GM18505 (cell line): ENCODE results near the gene TMCC1.

Experiments used
- ATAC-seq: cut with Tn5 transposase; IDR thresholded peaks from one replicate; pipeline ENCODE4 v1.9.1; 2021; ENCODE audit not compliant: unreplicated experiment
- POLR2A ChIP-seq: IDR thresholded peaks from 4 replicates; pipeline ENCODE4 v1.6.1; 2011; ENCODE audit warnings: borderline replicate concordance; ENCODE audit not compliant: insufficient read depth, insufficient read length; ENCODE audit errors: extremely low read depth

Gene TMCC1

DNA sequence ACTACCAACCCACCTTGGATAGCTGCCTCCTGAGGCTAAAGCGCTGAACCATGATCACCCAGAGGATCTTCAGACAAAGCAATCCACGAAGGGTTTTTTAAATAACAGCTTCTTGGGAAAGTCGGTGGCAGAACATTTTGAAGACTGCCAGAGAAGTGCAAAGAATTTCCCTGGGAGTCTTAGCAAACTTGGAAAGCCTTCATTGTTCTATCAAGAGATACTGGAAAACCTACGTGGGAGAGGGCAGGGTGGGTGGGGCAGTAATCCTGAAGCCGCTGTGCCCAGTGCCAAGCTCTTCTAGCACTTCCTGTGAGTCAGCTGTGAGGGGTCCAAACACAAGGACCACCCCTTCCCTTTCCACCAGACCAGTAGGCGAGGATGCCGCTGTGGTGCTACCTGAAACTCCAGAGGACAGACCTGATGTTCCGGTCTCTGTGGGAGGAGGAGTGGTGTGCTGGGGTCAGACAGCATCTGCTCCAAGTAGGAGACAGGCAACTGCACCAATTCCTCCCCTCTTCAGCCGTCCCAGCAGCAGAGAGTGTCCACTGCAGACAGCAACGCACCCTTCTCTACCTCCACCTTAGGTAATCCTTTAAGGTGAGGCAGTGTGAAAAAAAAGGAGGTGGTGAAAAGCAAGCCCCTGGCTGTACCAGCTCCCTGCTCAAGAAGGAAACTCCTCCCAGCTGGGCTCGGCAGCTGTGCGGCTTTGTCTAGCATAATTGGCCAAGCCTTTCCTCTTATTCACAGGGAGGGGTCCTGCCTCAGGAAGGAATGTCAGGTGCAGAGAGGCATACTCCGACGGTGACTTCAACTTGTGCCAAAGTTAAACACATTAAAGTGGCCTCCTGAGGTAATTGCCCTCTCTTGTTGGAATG lies 99.0 kb downstream of the TMCC1 start:
- no peak for TF ChIP-seq POLR2A
- ATAC-seq = no peak

DNA sequence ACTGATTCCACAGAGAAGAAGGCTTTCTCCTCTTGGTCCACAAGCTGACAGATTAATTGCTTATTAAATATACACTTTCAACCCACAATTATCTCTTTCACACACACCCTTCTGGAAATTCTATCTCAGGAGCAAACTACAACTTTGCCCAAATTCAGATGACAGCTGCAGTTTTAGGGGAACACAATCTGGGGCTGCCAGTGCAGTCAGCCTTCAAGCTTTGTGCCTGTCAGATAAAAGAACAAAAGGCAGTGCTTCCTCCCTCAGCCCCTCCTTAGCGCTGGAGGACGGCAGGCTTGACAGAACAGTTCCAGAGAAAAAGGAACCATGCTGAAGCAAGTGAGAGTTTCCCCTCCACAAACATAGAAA lies 99.6 kb downstream of the TMCC1 start:
- no peak for ATAC-seq

DNA sequence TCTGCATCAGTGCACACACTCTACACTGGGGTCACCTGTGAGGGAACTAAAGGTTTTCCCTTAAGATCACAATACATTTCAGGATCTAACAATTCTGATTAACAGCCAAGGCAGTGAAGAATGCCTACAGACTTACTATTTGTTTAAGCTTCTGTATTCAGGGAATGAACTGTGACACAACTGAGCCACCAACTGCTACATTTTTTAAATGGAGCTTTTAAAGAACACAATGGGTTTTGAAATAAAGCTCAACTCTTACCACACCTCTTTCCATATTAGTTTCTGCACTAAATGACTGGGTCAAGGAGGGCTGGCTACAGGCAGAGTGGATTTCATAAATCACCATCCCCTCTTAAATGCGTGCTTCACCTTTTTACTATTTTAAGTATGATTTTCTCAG lies 100.2 kb downstream of the TMCC1 start:
- ATAC-seq = no peak
- no peak for TF ChIP-seq POLR2A

More for the DNA sequence above, 99.6 kb downstream of the TMCC1 start:
- no peak for TF ChIP-seq POLR2A

DNA sequence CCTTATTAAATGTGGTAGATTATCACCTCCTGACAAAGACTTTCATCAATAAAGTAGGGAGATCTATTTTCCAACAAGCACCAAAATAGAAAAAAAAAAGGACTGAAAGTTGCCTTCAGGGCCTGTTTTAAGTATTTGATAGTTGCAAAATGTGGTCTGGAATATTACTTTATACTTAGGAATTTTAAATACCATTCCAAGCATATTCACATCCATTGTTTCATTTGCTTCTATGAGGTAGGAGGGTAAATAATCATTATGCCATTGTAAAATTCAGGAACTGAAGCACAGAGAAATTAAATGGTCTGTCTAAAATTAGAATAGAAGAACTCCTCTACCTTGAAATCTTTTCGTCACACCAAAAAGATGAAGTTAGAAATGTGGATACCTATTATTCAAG lies 110.0 kb downstream of the TMCC1 start:
- ATAC-seq = no peak
- no peak for TF ChIP-seq POLR2A

DNA sequence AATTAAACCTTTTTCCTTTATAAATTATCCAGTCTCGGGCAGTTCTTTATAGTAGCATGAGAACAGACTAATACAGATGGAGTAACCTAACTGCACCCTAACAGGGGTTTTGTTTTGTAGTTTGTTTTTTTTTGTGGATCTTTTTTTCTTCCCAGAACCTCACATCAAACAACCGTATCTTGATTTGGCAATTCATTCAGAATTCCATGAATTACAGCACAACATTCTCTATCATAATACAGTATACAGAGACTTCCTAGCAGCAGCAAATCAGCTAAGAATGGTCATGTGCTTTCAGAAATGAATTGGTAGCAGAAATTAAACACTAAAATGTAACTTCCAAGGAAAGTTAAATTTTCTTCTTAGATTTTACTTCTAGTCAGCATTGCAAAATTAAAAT lies 114.6 kb downstream of the TMCC1 start:
- TF ChIP-seq POLR2A = no peak
- no peak for ATAC-seq

DNA sequence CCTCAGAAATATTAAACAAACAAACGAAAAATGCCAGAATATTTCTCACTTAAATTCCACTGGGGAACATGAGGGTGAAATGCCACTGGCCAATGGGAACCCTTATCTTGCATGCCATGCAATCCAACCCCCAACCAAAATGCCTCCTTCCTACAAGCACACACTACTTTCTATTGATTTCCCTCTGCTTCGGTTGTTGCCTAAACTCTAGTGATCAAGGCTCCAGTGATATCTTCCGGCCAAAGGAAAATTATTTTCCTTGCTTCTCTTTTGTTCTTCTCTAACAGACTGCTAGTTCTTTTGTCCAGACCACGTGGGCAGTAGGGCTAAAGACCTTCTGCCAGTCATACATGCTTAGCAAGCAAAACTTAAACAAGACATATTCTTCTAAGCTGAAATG lies 115.7 kb downstream of the TMCC1 start:
- TF ChIP-seq POLR2A = no peak
- ATAC-seq = no peak

DNA sequence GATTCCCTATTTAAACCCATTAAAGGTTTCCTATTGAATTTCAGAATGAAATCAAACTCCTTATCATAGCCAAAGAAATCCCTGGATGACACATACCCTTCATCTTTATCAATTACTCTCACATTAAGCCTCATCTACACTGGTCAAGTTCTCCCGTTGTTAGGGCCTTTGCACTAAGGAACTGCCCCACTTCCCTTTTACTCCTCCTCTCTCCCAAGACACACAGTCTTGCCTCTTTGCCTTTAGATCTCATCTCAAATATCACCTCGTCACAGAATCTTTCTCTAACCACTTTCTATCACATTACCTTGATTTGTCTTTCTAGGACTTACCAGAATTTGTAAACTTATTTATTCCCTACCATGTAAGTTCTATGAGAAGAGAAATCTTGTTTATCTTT lies 117.6 kb downstream of the TMCC1 start:
- no peak for ATAC-seq
- TF ChIP-seq POLR2A = no peak

DNA sequence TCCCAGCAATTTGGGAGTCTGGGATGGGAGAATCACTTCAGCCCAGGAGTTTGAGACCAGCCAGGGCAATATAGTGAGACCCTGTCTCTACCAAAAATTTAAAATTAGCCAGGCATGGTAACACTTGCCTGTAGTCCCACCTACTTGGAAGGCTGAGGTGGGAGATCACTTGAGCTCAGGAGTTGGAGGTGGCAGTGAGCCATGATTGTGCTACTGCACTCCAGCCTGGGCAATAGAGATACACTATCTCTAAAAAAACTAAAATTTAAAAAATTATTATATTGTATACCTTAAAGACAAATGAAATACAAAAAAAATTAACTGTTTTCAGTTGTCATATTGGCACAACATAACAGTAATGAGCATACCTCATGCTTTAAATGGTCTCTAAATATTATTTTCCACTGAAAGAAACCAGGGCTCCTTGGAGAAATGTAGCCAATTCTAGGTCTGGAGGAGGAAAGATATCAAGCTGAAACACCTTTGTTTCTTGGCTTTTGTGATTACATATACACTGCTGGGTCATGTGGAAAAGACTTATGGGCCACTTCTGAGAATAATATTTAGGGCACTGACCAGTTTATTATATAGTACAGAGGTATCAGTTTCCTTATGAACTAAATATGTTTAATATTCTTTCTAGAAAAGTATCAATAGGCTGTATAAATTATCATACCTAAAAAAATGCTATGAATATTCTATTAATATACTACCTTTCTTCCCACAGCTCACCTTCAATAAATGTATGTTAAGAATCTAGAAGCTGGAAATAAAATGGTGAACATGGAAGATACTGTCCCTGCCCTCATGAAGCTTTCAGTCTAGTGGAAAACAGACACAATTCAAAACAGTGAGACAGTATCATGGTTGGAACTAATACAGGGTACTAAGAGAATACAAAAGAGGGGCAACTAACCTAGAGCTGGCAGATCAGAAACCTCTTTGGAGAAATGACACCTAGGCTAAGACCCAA lies 119.5 kb downstream of the TMCC1 start:
- TF ChIP-seq POLR2A = no peak
- ATAC-seq = no peak

DNA sequence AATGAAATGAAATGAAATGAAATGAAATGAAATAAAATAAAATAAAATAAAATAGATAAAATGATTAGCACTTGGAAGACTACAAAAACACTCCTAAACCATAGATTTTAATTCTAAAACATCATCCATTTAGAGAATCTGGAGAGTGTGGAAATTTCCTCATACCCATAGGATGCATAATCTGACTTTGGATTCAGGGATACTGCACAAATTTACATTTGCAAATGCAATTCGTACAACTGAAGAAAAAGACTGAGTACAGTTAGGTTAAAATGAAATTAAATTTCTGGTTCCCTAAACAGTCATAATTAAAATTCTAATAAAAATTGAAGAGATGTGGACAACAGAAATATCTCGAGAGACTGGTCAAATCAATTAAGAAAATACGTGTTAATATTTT lies 122.9 kb downstream of the TMCC1 start:
- no peak for ATAC-seq
- no peak for TF ChIP-seq POLR2A

DNA sequence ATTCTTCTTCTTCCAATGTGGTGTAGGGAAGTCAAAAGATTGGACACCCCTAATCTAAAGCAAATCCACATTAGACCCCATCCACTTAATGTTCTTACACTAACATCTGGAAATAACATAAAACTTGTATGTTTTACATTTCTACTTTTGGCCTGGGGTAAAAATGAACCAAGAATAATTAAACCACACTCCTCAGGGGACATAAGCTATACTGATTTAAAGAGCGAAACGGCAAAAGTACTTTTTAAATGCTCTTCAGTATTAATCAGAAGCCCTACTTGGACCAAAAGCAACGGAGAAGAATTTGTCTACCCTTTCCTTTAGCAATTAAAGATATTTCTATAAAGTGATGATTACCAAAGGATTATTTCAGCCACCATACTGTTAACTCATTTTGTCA lies 123.9 kb downstream of the TMCC1 start:
- no peak for TF ChIP-seq POLR2A
- ATAC-seq = no peak

DNA sequence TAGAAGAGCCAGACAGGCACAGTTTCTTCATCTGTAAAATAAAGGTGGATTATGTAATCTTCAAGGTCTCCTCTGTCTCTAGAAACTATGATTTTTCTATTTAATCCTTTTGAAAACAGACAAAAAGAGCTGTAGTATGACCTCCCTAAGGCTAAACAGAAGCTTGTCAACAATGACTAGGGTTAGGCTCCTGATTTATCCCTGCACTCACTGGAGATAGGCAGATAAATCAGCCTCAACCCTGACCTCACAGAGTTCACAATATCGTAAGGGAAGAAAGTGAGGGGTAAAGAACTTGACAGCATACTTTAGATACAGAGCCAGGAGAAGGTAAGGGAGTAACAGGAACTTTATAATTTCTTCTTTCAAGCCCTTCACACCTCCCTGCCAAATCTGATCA lies 124.8 kb downstream of the TMCC1 start:
- no peak for TF ChIP-seq POLR2A
- ATAC-seq = no peak

DNA sequence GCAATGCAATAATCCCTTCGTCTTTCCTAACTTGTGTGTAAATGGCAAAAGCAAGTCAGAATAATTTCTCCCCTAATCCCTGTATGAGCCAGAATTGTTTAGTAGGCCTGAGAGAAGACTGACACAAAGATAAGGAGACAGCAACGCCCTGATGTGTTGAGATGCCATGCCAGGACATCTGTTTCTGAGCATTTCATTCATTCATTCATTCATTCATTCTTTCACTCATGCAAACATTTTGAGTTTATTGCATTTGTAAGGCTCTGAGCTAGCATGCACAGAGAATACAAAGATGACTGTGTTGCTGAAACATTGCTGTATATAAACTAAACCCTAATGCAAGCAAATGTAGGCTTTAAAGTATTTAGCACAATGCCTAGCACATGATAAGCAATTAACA lies 127.4 kb downstream of the TMCC1 start:
- ATAC-seq = no peak

DNA sequence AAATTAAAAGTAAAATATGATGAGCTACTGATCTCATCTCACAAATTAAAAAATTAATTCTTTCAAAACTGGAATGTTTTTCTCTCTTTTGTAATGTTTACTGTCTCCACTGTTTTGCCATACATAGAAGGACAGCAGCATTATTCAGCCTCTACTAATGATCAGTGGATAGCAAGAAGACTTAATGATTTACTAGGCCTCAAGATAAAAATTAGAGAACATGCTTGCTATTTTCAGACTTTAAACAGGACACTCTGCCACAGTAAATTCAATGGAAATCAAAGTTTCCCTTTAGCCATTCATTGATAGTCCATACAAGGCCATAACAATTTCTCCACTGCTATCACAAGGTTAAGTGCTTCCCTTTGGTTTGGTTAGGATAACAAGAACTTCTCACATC lies 129.4 kb downstream of the TMCC1 start:
- no peak for ATAC-seq

More for the DNA sequence above, 127.4 kb downstream of the TMCC1 start:
- TF ChIP-seq POLR2A = no peak

DNA sequence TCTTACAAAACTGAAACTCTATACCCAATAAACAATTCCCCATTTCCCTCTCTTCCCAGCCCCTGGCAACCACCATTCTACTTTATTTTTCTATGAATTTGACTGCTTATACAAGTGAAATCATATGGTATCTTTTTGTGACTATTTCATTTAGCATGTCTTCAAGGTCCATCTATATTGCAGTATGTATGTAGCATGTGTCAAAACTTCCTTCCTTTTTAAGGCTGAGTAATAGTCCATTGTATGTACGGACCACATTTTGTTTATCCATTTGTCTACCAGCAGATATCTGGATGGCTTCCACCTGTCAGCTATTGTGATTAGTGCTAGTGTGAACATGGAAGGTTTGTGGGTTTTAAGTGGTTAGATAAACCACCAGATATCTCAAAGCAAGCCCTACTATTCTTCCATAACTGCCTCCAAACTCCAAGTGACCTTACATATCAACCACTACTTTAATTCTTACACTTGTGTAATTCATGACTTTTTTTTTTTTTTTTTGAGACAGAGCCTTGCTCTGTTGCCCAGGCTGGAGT lies 134.7 kb downstream of the TMCC1 start:
- TF ChIP-seq POLR2A = no peak
- no peak for ATAC-seq

More for the DNA sequence above, 129.4 kb downstream of the TMCC1 start:
- no peak for TF ChIP-seq POLR2A

DNA sequence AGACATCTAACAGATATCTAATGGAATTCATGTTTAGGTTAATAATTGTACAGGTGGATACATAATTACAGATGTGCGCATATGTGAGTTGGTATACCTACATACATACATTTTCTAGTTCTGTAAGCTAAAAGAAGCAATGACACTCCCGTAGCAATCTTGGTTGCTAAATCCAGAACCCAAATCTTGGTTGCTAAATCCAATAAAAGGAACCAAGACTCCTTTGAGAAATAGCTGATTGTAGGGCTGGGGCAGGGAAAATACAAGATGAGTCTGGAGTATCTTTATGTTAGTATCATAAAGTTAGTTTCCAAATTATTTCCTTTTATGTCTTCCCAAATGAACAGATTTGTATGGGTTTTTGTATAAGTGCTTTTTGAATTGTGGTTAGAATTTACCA lies 135.2 kb downstream of the TMCC1 start:
- no peak for ATAC-seq
- no peak for TF ChIP-seq POLR2A
